ENCODE measurements around the gene AGBL4. TPM values are rescaled to one million over a fixed set of nuclear protein-coding genes. Genes with fewer than 3 reads are reported as not detected.
A peak's percentile ranks its signal among the peaks of the same experiment; 100 is the strongest.

AGBL4 gene
- polyA plus RNA-seq, 3 donors = 0.05 TPM; not detected in 2

- WGBS (ENCODE audit: insufficient coverage) = under 1% methylated on average over 66 of the region's 73 CpGs
- H3K4me3 Mint-ChIP-seq = peak within 1 kb of the TSS; percentile 82 to 91
- TF ChIP-seq CTCF (IDR thresholded peaks at IDR 0.05) = no peak
- H3K27ac Mint-ChIP-seq = peak within 1 kb of the TSS in 2 of 7 donors; percentile 0 to 61
- H3K27me3 ChIP-seq (ENCODE audit: control insufficient read depth in 2 of 2, insufficient read depth in 2 of 2, low read length in 2 of 2) = no peaks in the 10 kb centered on the region
- peaks cover 31% of the 10 kb centered on the region for H3K4me1 Mint-ChIP-seq
- no peak within 1 kb of the TSS for H3K27ac ChIP-seq (ENCODE audit: low read depth in 1 of 2, low read length in 2 of 2)
- peaks cover 0 to 4% of the 10 kb centered on the region in 2 donors for H3K36me3 Mint-ChIP-seq
- peak within 1 kb of the TSS; percentile 76 for H2AFZ ChIP-seq (ENCODE audit: insufficient read depth, low read depth, low read length, poor library complexity, severe bottlenecking)
- H3K4me2 ChIP-seq (replicated peaks; ENCODE audit: extremely low read depth, low read length, poor library complexity, severe bottlenecking) = peak within 1 kb of the TSS; percentile 90
- H3K9ac ChIP-seq (ENCODE audit: insufficient read depth, low read length, poor library complexity, severe bottlenecking) = peak within 1 kb of the TSS; percentile 62
- H4K20me1 ChIP-seq (ENCODE audit: insufficient read depth, low read length) = no peaks in the 10 kb centered on the region
- H3K27me3 Mint-ChIP-seq (ENCODE audit: low read depth in 3 of 3) = peaks cover 9 to 19% (median 11%) of the 10 kb centered on the region in 3 donors
- peak within 1 kb of the TSS; percentile 25 to 74 (median 41) for H3K4me3 ChIP-seq (replicated peaks in 1 of 3; ENCODE audit: low read depth in 2 of 3, low read length in 3 of 3)
- no peaks in the 10 kb centered on the region for H3K79me2 ChIP-seq (ENCODE audit: insufficient read depth, low read length)
- H3K9me3 Mint-ChIP-seq = peaks cover 0 to 2% (median 0%) of the 10 kb centered on the region in 7 donors
- intact Hi-C loops (cut with micrococcal nuclease) = no loop called here
- DNase-seq = no peak
- H3K4me1 ChIP-seq (ENCODE audit: control insufficient read depth in 1 of 2, insufficient read depth in 2 of 2, low read length in 2 of 2) = peaks cover 12 to 28% of the 10 kb centered on the region in 2 donors
- H3K36me3 ChIP-seq (replicated peaks in 1 of 2; ENCODE audit: control insufficient read depth in 1 of 2, insufficient read depth in 2 of 2, low read length in 2 of 2) = no peaks in the 10 kb centered on the region
- no peaks in the 10 kb centered on the region for H3K9me3 ChIP-seq (replicated peaks in 1 of 2; ENCODE audit: control insufficient read depth in 1 of 2, insufficient read depth in 1 of 2, low read length in 2 of 2)
Measured at GRCh38 chr1:48776393-48777218, 1247.1 kb downstream of the AGBL4 start, which contains the start of gene BEND5. Gene BEND5, minus strand, starts transcription at chr1:48776891. Its CDS starts 60 bp downstream, at chr1:48776831.

- H3K27me3 Mint-ChIP-seq (ENCODE audit: low read depth in 3 of 3) = peaks cover 9 to 19% (median 11%) of the 10 kb centered on the region in 3 donors
- Histone ChIP-seq H3K27me3 (ENCODE audit: control insufficient read depth in 2 of 2, insufficient read depth in 2 of 2, low read length in 2 of 2) (no peaks in the 10 kb centered on the region), H3K4me2 (replicated peaks; ENCODE audit: extremely low read depth, low read length, poor library complexity, severe bottlenecking) (peak overlapping the region; percentile 90), H3K4me1 (ENCODE audit: control insufficient read depth in 1 of 2, insufficient read depth in 2 of 2, low read length in 2 of 2) (peaks cover 12 to 28% of the 10 kb centered on the region in 2 donors), H3K36me3 (replicated peaks in 1 of 2; ENCODE audit: control insufficient read depth in 1 of 2, insufficient read depth in 2 of 2, low read length in 2 of 2) (no peaks in the 10 kb centered on the region), H4K20me1 (ENCODE audit: insufficient read depth, low read length) (no peaks in the 10 kb centered on the region), H3K9me3 (replicated peaks in 1 of 2; ENCODE audit: control insufficient read depth in 1 of 2, insufficient read depth in 1 of 2, low read length in 2 of 2) (no peaks in the 10 kb centered on the region), H3K4me3 (replicated peaks in 1 of 3; ENCODE audit: low read depth in 2 of 3, low read length in 3 of 3) (peak overlapping the region in 2 of 3 experiments; percentile 41 to 74), H3K9ac (ENCODE audit: insufficient read depth, low read length, poor library complexity, severe bottlenecking) (peak overlapping the region; percentile 62), H2AFZ (ENCODE audit: insufficient read depth, low read depth, low read length, poor library complexity, severe bottlenecking) (peak overlapping the region; percentile 76), H3K27ac (ENCODE audit: low read depth in 1 of 2, low read length in 2 of 2) (no peak overlapping the region), H3K79me2 (ENCODE audit: insufficient read depth, low read length) (no peaks in the 10 kb centered on the region)
- WGBS (ENCODE audit: insufficient coverage) = 0% methylated on average over 6 of the region's 7 CpGs
- H3K9me3 Mint-ChIP-seq = peaks cover 0 to 2% (median 0%) of the 10 kb centered on the region in 7 donors
- peaks cover 0 to 4% of the 10 kb centered on the region in 2 donors for H3K36me3 Mint-ChIP-seq
- peak overlapping the region in 2 of 7 donors; percentile 0 to 61 for H3K27ac Mint-ChIP-seq
- TF ChIP-seq CTCF (IDR thresholded peaks at IDR 0.05) = no peak
- DNase-seq = no peak
- intact Hi-C loops (cut with micrococcal nuclease) = no loop called here
- H3K4me1 Mint-ChIP-seq = peaks cover 31% of the 10 kb centered on the region
- H3K4me3 Mint-ChIP-seq = peak overlapping the region; percentile 76 to 87
Measured at GRCh38 chr1:48775831-48776392, 1247.8 kb downstream of the AGBL4 start.
